ENCODE data around the gene SEC63. TPM values are rescaled to one million over a fixed set of nuclear protein-coding genes. Genes with fewer than 3 reads are reported as not detected.

SEC63 gene
- total and polyA plus RNA-seq, 4 experiments from 2014 or later: 19.6 to 95.5 (median 68.7) TPM

- H3K36me3 Mint-ChIP-seq: no peaks in the 10 kb centered on the region
- no peaks in the 10 kb centered on the region for H3K27me3 ChIP-seq (ENCODE audit: insufficient read depth, low read length)
- no peaks in the 10 kb centered on the region for H3K36me3 ChIP-seq (ENCODE audit: insufficient read depth, low read length)
- no peak for DNase-seq
- peaks cover 3 to 4% of the 10 kb centered on the region in 2 donors for H3K27me3 Mint-ChIP-seq
- no peaks in the 10 kb centered on the region for H3K4me1 ChIP-seq (ENCODE audit: insufficient read depth, low read length)
- H3K4me3 ChIP-seq (ENCODE audit: low read length in 2 of 2): no peak overlapping the region
- intact Hi-C loops (cut with micrococcal nuclease): no loop called here
- H3K9me3 Mint-ChIP-seq: no peaks in the 10 kb centered on the region
- ChIA-PET CTCF (ENCODE audit: partially characterized antibody) (no interaction called here), POLR2A (ENCODE audit: partially characterized antibody) (no interaction called here)
- H3K4me3 Mint-ChIP-seq: no peak overlapping the region
- H3K27ac ChIP-seq (ENCODE audit: low read depth, low read length): no peak overlapping the region
- H3K9me3 ChIP-seq (ENCODE audit: control insufficient read depth in 1 of 2, low read length in 2 of 2): no peaks in the 10 kb centered on the region
- H3K4me1 Mint-ChIP-seq: no peaks in the 10 kb centered on the region
- H3K27ac Mint-ChIP-seq: no peak overlapping the region
Measured at GRCh38 chr6:107985701-107986100, 27.7 kb upstream of the SEC63 start.

GRCh38 chr6:107983811-107984210 is 25.8 kb upstream of the SEC63 start:
- no peaks in the 10 kb centered on the region for H3K36me3 Mint-ChIP-seq
- Histone ChIP-seq H3K4me3 (ENCODE audit: low read length in 2 of 2) (no peak overlapping the region), H3K4me1 (ENCODE audit: insufficient read depth, low read length) (no peaks in the 10 kb centered on the region), H3K36me3 (ENCODE audit: insufficient read depth, low read length) (no peaks in the 10 kb centered on the region), H3K27me3 (ENCODE audit: insufficient read depth, low read length) (no peaks in the 10 kb centered on the region), H3K27ac (ENCODE audit: low read depth, low read length) (no peak overlapping the region), H3K9me3 (ENCODE audit: control insufficient read depth in 1 of 2, low read length in 2 of 2) (no peaks in the 10 kb centered on the region)
- intact Hi-C loops (cut with micrococcal nuclease): no loop called here
- H3K27ac Mint-ChIP-seq: no peak overlapping the region
- ChIA-PET CTCF (ENCODE audit: partially characterized antibody) (interaction anchor here (0.8 to 1.5 kb wide), 4 partner anchors 8 to 542 kb away, joined by 3 to 5 read pairs (median 4); no protein-coding TSS in a partner anchor), POLR2A (ENCODE audit: partially characterized antibody) (no interaction called here)
- no peak overlapping the region for H3K4me3 Mint-ChIP-seq
- no peaks in the 10 kb centered on the region for H3K4me1 Mint-ChIP-seq
- peaks cover 3 to 4% of the 10 kb centered on the region in 2 donors for H3K27me3 Mint-ChIP-seq
- no peaks in the 10 kb centered on the region for H3K9me3 Mint-ChIP-seq
- no peak for DNase-seq

GRCh38 chr6:107982486-107982885 is 24.5 kb upstream of the SEC63 start:
- no peak overlapping the region for H3K4me3 ChIP-seq (ENCODE audit: low read length in 2 of 2)
- Mint-ChIP-seq H3K27me3 (peaks cover 3 to 4% of the 10 kb centered on the region in 2 donors), H3K27ac (peak overlapping the region in 1 of 7 donors; percentile 23), H3K9me3 (no peaks in the 10 kb centered on the region), H3K4me1 (no peaks in the 10 kb centered on the region), H3K4me3 (no peak overlapping the region), H3K36me3 (no peaks in the 10 kb centered on the region)
- intact Hi-C loops (cut with micrococcal nuclease): no loop called here
- ChIA-PET POLR2A (ENCODE audit: partially characterized antibody) (no interaction called here), CTCF (ENCODE audit: partially characterized antibody) (interaction anchor here (1.1 to 1.5 kb wide), 3 partner anchors 9 to 543 kb away, joined by 4 to 5 read pairs (median 5); no protein-coding TSS in a partner anchor)
- H3K36me3 ChIP-seq (ENCODE audit: insufficient read depth, low read length): no peaks in the 10 kb centered on the region
- no peak overlapping the region for H3K27ac ChIP-seq (ENCODE audit: low read depth, low read length)
- no peaks in the 10 kb centered on the region for H3K4me1 ChIP-seq (ENCODE audit: insufficient read depth, low read length)
- H3K27me3 ChIP-seq (ENCODE audit: insufficient read depth, low read length): no peaks in the 10 kb centered on the region
- no peak for DNase-seq
- no peaks in the 10 kb centered on the region for H3K9me3 ChIP-seq (ENCODE audit: control insufficient read depth in 1 of 2, low read length in 2 of 2)

GRCh38 chr6:107981695-107982094 is 23.7 kb upstream of the SEC63 start:
- H3K9me3 Mint-ChIP-seq: no peaks in the 10 kb centered on the region
- H3K27me3 Mint-ChIP-seq: peaks cover 3 to 4% of the 10 kb centered on the region in 2 donors
- Histone ChIP-seq H3K27me3 (ENCODE audit: insufficient read depth, low read length) (no peaks in the 10 kb centered on the region), H3K9me3 (ENCODE audit: control insufficient read depth in 1 of 2, low read length in 2 of 2) (no peaks in the 10 kb centered on the region), H3K4me3 (ENCODE audit: low read length in 2 of 2) (no peak overlapping the region), H3K27ac (ENCODE audit: low read depth, low read length) (no peak overlapping the region), H3K4me1 (ENCODE audit: insufficient read depth, low read length) (no peaks in the 10 kb centered on the region), H3K36me3 (ENCODE audit: insufficient read depth, low read length) (no peaks in the 10 kb centered on the region)
- ChIA-PET POLR2A (ENCODE audit: partially characterized antibody) (no interaction called here), CTCF (ENCODE audit: partially characterized antibody) (interaction anchor here (0.6 to 3.3 kb wide), 5 partner anchors 8 to 545 kb away, joined by 4 to 20 read pairs (median 5); no protein-coding TSS in a partner anchor)
- no peak for DNase-seq
- H3K27ac Mint-ChIP-seq: no peak overlapping the region
- intact Hi-C loops (cut with micrococcal nuclease): loop anchor here (2.0 kb wide), 1 partner anchor 545 kb away; no protein-coding TSS in a partner anchor
- no peaks in the 10 kb centered on the region for H3K36me3 Mint-ChIP-seq
- H3K4me1 Mint-ChIP-seq: no peaks in the 10 kb centered on the region
- no peak overlapping the region for H3K4me3 Mint-ChIP-seq

GRCh38 chr6:107977283-107977682 is 19.3 kb upstream of the SEC63 start:
- H3K4me3 ChIP-seq (ENCODE audit: low read length in 2 of 2): no peak overlapping the region
- H3K4me1 Mint-ChIP-seq: peaks cover 0 to 6% (median 3%) of the 10 kb centered on the region in 4 donors
- no peaks in the 10 kb centered on the region for H3K36me3 ChIP-seq (ENCODE audit: insufficient read depth, low read length)
- H3K27ac Mint-ChIP-seq: peak overlapping the region in 1 of 7 donors; percentile 78
- no peak overlapping the region for H3K4me3 Mint-ChIP-seq
- no peak for DNase-seq
- H3K27me3 Mint-ChIP-seq: peaks cover under 1% of the 10 kb centered on the region in 2 donors
- H3K9me3 Mint-ChIP-seq: no peaks in the 10 kb centered on the region
- ChIA-PET CTCF (ENCODE audit: partially characterized antibody) (interaction anchor here (0.8 to 1.0 kb wide), 2 partner anchors 84 to 547 kb away, joined by 3 read pairs; no protein-coding TSS in a partner anchor), POLR2A (ENCODE audit: partially characterized antibody) (no interaction called here)
- H3K27ac ChIP-seq (ENCODE audit: low read depth, low read length): no peak overlapping the region
- H3K36me3 Mint-ChIP-seq: no peaks in the 10 kb centered on the region
- H3K9me3 ChIP-seq (ENCODE audit: control insufficient read depth in 1 of 2, low read length in 2 of 2): no peaks in the 10 kb centered on the region
- intact Hi-C loops (cut with micrococcal nuclease): loop anchor here (2.0 kb wide), 1 partner anchor 516 kb away; no protein-coding TSS in a partner anchor
- no peaks in the 10 kb centered on the region for H3K27me3 ChIP-seq (ENCODE audit: insufficient read depth, low read length)
- H3K4me1 ChIP-seq (ENCODE audit: insufficient read depth, low read length): no peaks in the 10 kb centered on the region

GRCh38 chr6:107976155-107976783 is 18.3 kb upstream of the SEC63 start:
- H3K4me3 Mint-ChIP-seq: no peak overlapping the region
- no peaks in the 10 kb centered on the region for H3K36me3 ChIP-seq (ENCODE audit: insufficient read depth, low read length)
- CTCF ChIA-PET (ENCODE audit: partially characterized antibody): interaction anchor here (0.6 to 0.9 kb wide), 2 partner anchors 10 to 761 kb away, joined by 3 to 6 read pairs; no protein-coding TSS in a partner anchor
- H3K9me3 Mint-ChIP-seq: no peaks in the 10 kb centered on the region
- no peaks in the 10 kb centered on the region for H3K27me3 Mint-ChIP-seq
- no peaks in the 10 kb centered on the region for H3K27me3 ChIP-seq (ENCODE audit: insufficient read depth, low read length)
- POLR2A ChIA-PET (ENCODE audit: partially characterized antibody): interaction anchor here (1.0 kb wide), 1 partner anchor 18 kb away, joined by 3 read pairs; the partner anchor contains the start of gene SEC63
- H3K4me3 ChIP-seq (ENCODE audit: low read length in 2 of 2): no peak overlapping the region
- intact Hi-C loops (cut with micrococcal nuclease): loop anchor here (2.0 kb wide), 1 partner anchor 517 kb away; no protein-coding TSS in a partner anchor
- H3K4me1 ChIP-seq (ENCODE audit: insufficient read depth, low read length): no peaks in the 10 kb centered on the region
- no peak overlapping the region for H3K27ac ChIP-seq (ENCODE audit: low read depth, low read length)
- H3K9me3 ChIP-seq (ENCODE audit: control insufficient read depth in 1 of 2, low read length in 2 of 2): no peaks in the 10 kb centered on the region
- H3K4me1 Mint-ChIP-seq: peaks cover 0 to 6% (median 3%) of the 10 kb centered on the region in 4 donors
- no peaks in the 10 kb centered on the region for H3K36me3 Mint-ChIP-seq
- no peak overlapping the region for H3K27ac Mint-ChIP-seq
- no peak for DNase-seq

- Histone ChIP-seq H3K36me3 (ENCODE audit: insufficient read depth, low read length) (no peaks in the 10 kb centered on the region), H3K4me1 (ENCODE audit: insufficient read depth, low read length) (no peaks in the 10 kb centered on the region), H3K27ac (ENCODE audit: low read depth, low read length) (no peak overlapping the region), H3K27me3 (ENCODE audit: insufficient read depth, low read length) (no peaks in the 10 kb centered on the region), H3K9me3 (ENCODE audit: control insufficient read depth in 1 of 2, low read length in 2 of 2) (no peaks in the 10 kb centered on the region), H3K4me3 (ENCODE audit: low read length in 2 of 2) (no peak overlapping the region)
- ChIA-PET CTCF (ENCODE audit: partially characterized antibody) (interaction anchor here (0.6 to 0.7 kb wide), 2 partner anchors 45 to 862 kb away, joined by 3 read pairs; no protein-coding TSS in a partner anchor), POLR2A (ENCODE audit: partially characterized antibody) (no interaction called here)
- H3K27ac Mint-ChIP-seq: peak overlapping the region in 2 of 7 donors; percentile 1 to 12
- no peaks in the 10 kb centered on the region for H3K9me3 Mint-ChIP-seq
- no peak overlapping the region for H3K4me3 Mint-ChIP-seq
- H3K27me3 Mint-ChIP-seq: peaks cover 0 to 1% of the 10 kb centered on the region in 2 donors
- no peaks in the 10 kb centered on the region for H3K36me3 Mint-ChIP-seq
- intact Hi-C loops (cut with micrococcal nuclease): no loop called here
- peaks cover 0 to 6% (median 3%) of the 10 kb centered on the region in 4 donors for H3K4me1 Mint-ChIP-seq
- DNase-seq: no peak
Measured at GRCh38 chr6:107973594-107973993, 15.6 kb upstream of the SEC63 start.
